Measurements from ENCODE around the gene ZBTB34.

DNA sequence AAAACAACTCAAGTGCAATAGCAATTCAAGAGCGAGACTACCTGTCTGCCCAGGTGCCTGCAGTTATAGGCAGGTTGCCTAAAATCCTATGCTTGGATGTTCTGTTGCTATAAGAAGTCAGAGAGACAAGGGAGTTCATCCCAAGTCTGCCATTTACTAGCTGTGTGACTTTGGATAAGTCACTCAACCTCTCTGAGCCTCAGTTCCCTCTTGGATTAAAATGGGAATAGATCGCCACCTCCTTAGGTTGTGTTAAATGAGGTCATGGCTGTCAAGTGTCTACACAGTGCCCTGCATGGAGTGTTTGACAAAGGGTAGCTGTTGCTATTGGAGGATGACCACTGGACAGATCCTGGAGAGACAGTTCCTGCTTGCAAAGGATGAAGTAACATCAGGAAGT lies 1.3 kb upstream of the ZBTB34 start:
- TF ChIP-seq, protein P1, sequence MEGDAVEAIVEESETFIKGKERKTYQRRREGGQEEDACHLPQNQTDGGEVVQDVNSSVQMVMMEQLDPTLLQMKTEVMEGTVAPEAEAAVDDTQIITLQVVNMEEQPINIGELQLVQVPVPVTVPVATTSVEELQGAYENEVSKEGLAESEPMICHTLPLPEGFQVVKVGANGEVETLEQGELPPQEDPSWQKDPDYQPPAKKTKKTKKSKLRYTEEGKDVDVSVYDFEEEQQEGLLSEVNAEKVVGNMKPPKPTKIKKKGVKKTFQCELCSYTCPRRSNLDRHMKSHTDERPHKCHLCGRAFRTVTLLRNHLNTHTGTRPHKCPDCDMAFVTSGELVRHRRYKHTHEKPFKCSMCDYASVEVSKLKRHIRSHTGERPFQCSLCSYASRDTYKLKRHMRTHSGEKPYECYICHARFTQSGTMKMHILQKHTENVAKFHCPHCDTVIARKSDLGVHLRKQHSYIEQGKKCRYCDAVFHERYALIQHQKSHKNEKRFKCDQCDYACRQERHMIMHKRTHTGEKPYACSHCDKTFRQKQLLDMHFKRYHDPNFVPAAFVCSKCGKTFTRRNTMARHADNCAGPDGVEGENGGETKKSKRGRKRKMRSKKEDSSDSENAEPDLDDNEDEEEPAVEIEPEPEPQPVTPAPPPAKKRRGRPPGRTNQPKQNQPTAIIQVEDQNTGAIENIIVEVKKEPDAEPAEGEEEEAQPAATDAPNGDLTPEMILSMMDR (conservative IDR thresholded peaks at IDR 0.05 in 1 of 2, IDR thresholded peaks at IDR 0.05 in 1 of 2; ENCODE audit: extremely low read depth in 1 of 2, insufficient read depth in 1 of 2, low read depth in 1 of 2, low read length in 2 of 2), result no peak
- no peak for TF ChIP-seq EZH2 (IDR thresholded peaks at IDR 0.05; ENCODE audit: borderline replicate concordance, low read length)

Measured in mammary epithelial cell (primary cell).